ENCODE measurements around the gene MMUT. TPM values are rescaled to one million over a fixed set of nuclear protein-coding genes. Genes with fewer than 3 reads are reported as not detected.

The MMUT gene
- total RNA-seq, 3 donors from 2014 or later (not counting 1 experiment from before 2014, with no cell fraction given), result 6.0 to 7.2 (median 7.1) TPM

- no peaks in the 10 kb centered on the region for H3K27me3 ChIP-seq (ENCODE audit: control insufficient read depth, insufficient read depth, low read length)
- ATAC-seq (no peak), DNase-seq (no peak)
- intact Hi-C loops (cut with micrococcal nuclease), result no loop called here
- no peaks in the 10 kb centered on the region for H3K9me3 ChIP-seq (ENCODE audit: control insufficient read depth, insufficient read depth, low read length)
- Mint-ChIP-seq H3K4me1 (no peaks in the 10 kb centered on the region), H3K9me3 (peaks cover 0 to 3% of the 10 kb centered on the region in 2 donors), H3K4me3 (no peak overlapping the region), H3K27me3 (ENCODE audit: low read depth in 2 of 2) (peaks cover 12 to 14% of the 10 kb centered on the region in 2 donors), H3K36me3 (no peaks in the 10 kb centered on the region), H3K27ac (no peak overlapping the region)
- 96% methylated on average over 5 of the region's 5 CpGs for WGBS (ENCODE audit: insufficient coverage)
- no peaks in the 10 kb centered on the region for H3K36me3 ChIP-seq (ENCODE audit: control insufficient read depth, insufficient read depth, low read length)
- H3K4me3 ChIP-seq (ENCODE audit: low read length), result no peak overlapping the region
- H3K4me1 ChIP-seq (ENCODE audit: control insufficient read depth, insufficient read depth, low read length), result no peaks in the 10 kb centered on the region
- TF ChIP-seq, protein P1, sequence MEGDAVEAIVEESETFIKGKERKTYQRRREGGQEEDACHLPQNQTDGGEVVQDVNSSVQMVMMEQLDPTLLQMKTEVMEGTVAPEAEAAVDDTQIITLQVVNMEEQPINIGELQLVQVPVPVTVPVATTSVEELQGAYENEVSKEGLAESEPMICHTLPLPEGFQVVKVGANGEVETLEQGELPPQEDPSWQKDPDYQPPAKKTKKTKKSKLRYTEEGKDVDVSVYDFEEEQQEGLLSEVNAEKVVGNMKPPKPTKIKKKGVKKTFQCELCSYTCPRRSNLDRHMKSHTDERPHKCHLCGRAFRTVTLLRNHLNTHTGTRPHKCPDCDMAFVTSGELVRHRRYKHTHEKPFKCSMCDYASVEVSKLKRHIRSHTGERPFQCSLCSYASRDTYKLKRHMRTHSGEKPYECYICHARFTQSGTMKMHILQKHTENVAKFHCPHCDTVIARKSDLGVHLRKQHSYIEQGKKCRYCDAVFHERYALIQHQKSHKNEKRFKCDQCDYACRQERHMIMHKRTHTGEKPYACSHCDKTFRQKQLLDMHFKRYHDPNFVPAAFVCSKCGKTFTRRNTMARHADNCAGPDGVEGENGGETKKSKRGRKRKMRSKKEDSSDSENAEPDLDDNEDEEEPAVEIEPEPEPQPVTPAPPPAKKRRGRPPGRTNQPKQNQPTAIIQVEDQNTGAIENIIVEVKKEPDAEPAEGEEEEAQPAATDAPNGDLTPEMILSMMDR (IDR thresholded peaks at IDR 0.05), result no peak
- H3K27ac ChIP-seq (ENCODE audit: low read length), result no peak overlapping the region
Measured at GRCh38 chr6:49504666-49505065, 41.6 kb upstream of the MMUT start.

- no peak for DNase-seq
Measured at GRCh38 chr6:49499623-49500022, 36.6 kb upstream of the MMUT start, which contains the start of gene GLYATL3. TSS of gene GLYATL3 (plus strand) at chr6:49499923. CDS start at chr6:49511991, 12,068 bp downstream.

GRCh38 chr6:49499126-49499525 is 36.1 kb upstream of the MMUT start:
- Mint-ChIP-seq H3K27ac (no peak overlapping the region), H3K27me3 (ENCODE audit: low read depth in 2 of 2) (peaks cover 0 to 3% of the 10 kb centered on the region in 2 donors), H3K9me3 (no peaks in the 10 kb centered on the region), H3K4me3 (no peak overlapping the region), H3K36me3 (no peaks in the 10 kb centered on the region), H3K4me1 (no peaks in the 10 kb centered on the region)
- WGBS (ENCODE audit: insufficient coverage), result 100% methylated on average over 1 of the region's 1 CpG
- Histone ChIP-seq H3K36me3 (ENCODE audit: control insufficient read depth, insufficient read depth, low read length) (no peaks in the 10 kb centered on the region), H3K27me3 (ENCODE audit: control insufficient read depth, insufficient read depth, low read length) (no peaks in the 10 kb centered on the region), H3K4me3 (ENCODE audit: low read length) (no peak overlapping the region), H3K27ac (ENCODE audit: low read length) (no peak overlapping the region), H3K9me3 (ENCODE audit: control insufficient read depth, insufficient read depth, low read length) (no peaks in the 10 kb centered on the region), H3K4me1 (ENCODE audit: control insufficient read depth, insufficient read depth, low read length) (no peaks in the 10 kb centered on the region)
- TF ChIP-seq, protein P1 (IDR thresholded peaks at IDR 0.05), result no peak
- intact Hi-C loops (cut with micrococcal nuclease), result no loop called here
- ATAC-seq (no peak), DNase-seq (no peak)

More at GRCh38 chr6:49499623-49500022, 36.6 kb upstream of the MMUT start, which contains the start of gene GLYATL3:
- peaks cover 0 to 3% of the 10 kb centered on the region in 2 donors for H3K27me3 Mint-ChIP-seq (ENCODE audit: low read depth in 2 of 2)
- WGBS (ENCODE audit: insufficient coverage), result no CpG with 5 or more reads among the region's 2 CpGs
- intact Hi-C loops (cut with micrococcal nuclease), result no loop called here
- TF ChIP-seq, protein P1 (IDR thresholded peaks at IDR 0.05), result no peak
- ATAC-seq, result no peak
- Histone ChIP-seq H3K4me1 (ENCODE audit: control insufficient read depth, insufficient read depth, low read length) (no peaks in the 10 kb centered on the region), H3K4me3 (ENCODE audit: low read length) (no peak within 1 kb of the TSS), H3K27ac (ENCODE audit: low read length) (no peak within 1 kb of the TSS), H3K36me3 (ENCODE audit: control insufficient read depth, insufficient read depth, low read length) (no peaks in the 10 kb centered on the region), H3K27me3 (ENCODE audit: control insufficient read depth, insufficient read depth, low read length) (no peaks in the 10 kb centered on the region), H3K9me3 (ENCODE audit: control insufficient read depth, insufficient read depth, low read length) (no peaks in the 10 kb centered on the region)
- no peaks in the 10 kb centered on the region for H3K4me1 Mint-ChIP-seq
- no peaks in the 10 kb centered on the region for H3K9me3 Mint-ChIP-seq
- H3K36me3 Mint-ChIP-seq, result no peaks in the 10 kb centered on the region
- no peak within 1 kb of the TSS for H3K27ac Mint-ChIP-seq
- H3K4me3 Mint-ChIP-seq, result no peak within 1 kb of the TSS

DNA sequence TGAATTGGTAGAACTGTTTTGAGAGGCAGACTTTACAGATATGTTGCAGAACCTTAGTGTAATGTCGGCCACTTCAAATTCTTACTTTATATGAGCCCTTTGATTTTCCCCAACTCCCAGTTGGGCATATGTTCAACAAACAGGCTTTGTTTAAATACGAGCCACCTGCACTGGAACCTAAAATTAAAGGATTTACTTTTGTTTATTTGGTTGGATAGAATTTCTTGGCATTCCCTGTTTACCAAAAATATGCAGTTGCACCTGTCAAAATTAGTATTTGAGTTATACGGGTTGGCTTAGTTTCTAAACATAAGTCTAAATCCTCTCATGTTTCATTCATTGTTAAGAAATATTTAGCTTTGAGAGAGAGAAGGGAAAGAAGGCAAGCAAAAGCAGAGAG is 34.3 kb upstream of the MMUT start:
- Histone ChIP-seq H3K36me3 (ENCODE audit: control insufficient read depth, insufficient read depth, low read length) (no peaks in the 10 kb centered on the region), H3K27ac (ENCODE audit: low read length) (no peak overlapping the region), H3K27me3 (ENCODE audit: control insufficient read depth, insufficient read depth, low read length) (no peaks in the 10 kb centered on the region), H3K4me1 (ENCODE audit: control insufficient read depth, insufficient read depth, low read length) (no peaks in the 10 kb centered on the region), H3K4me3 (ENCODE audit: low read length) (no peak overlapping the region), H3K9me3 (ENCODE audit: control insufficient read depth, insufficient read depth, low read length) (no peaks in the 10 kb centered on the region)
- TF ChIP-seq, protein P1 (IDR thresholded peaks at IDR 0.05), result no peak
- intact Hi-C loops (cut with micrococcal nuclease), result no loop called here
- no peak for DNase-seq
- H3K27ac Mint-ChIP-seq, result no peak overlapping the region
- no peaks in the 10 kb centered on the region for H3K9me3 Mint-ChIP-seq
- no peaks in the 10 kb centered on the region for H3K36me3 Mint-ChIP-seq
- H3K27me3 Mint-ChIP-seq (ENCODE audit: low read depth in 2 of 2), result peaks cover 0 to 3% of the 10 kb centered on the region in 2 donors
- WGBS (ENCODE audit: insufficient coverage), result 100% methylated on average over 2 of the region's 3 CpGs
- no peaks in the 10 kb centered on the region for H3K4me1 Mint-ChIP-seq
- no peak for ATAC-seq
- H3K4me3 Mint-ChIP-seq, result no peak overlapping the region

All from natural killer cell (primary cell).